ENCODE results near the gene CTH.
"Not testable (repeated sequence)": the region's sequence is repeated elsewhere in the genome, so short reads cannot be mapped to it uniquely, and the experiment has no call there.

Gene CTH

GRCh38 chr1:70410604-70411359 is at the start of gene CTH:
CTH (plus strand) TSS chr1:70411268; CDS start chr1:70411416, 148 bp downstream.
- DNase-seq, result peak; percentile 93

DNA sequence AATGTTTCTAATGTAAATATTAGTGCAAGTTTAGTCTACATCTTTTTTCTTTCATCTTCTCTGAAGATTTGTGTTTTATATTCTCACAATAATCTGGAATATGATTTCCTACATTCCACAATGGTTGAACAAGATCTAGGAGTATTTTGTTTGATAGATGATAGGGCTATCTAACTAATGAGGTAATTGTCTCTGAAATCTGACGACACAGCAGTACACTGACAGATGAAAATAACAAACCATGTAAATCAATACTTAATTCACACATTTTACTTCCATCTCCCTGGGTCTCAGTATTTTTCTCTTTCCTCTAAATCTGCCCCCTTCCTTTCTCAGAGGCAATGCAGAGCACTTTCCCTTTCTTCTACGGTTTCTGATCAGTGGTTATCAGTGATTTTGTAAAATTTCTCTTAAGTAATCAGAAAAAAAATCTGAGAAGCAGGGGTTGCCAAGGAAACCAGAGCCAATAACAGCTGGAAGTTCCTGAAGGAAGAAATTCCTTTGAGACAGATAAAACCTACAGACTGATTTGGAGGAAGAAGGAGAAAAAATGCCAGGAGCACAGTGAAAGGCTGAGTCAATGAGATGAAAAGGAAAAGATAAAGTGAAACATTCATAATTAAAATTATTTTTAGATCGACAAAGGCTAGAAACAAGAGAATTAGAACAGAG is 49.2 kb upstream of the CTH start:
- DNase-seq, result no peak

DNA sequence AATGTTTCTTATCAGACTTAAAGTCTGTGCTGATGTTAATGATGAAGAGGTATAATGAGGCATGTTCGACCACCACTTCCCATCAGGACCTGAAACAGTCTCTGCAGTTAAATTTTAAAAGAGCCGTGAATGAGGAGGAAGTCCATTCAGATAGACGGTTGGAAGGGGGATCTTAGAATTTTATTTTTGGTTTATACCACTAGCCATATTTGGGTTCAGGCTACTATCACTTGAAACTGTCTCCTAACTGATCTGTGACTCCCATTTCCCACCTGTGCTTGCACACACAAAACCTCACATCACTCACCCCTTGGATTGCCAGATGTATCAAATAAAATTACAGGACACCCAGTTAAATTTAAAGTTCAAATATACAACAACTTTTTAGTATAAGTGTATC is 46.6 kb upstream of the CTH start:
- no peak for DNase-seq

GRCh38 chr1:70366425-70366952 is 44.6 kb upstream of the CTH start:
- DNase-seq, result not testable (repeated sequence)

DNA sequence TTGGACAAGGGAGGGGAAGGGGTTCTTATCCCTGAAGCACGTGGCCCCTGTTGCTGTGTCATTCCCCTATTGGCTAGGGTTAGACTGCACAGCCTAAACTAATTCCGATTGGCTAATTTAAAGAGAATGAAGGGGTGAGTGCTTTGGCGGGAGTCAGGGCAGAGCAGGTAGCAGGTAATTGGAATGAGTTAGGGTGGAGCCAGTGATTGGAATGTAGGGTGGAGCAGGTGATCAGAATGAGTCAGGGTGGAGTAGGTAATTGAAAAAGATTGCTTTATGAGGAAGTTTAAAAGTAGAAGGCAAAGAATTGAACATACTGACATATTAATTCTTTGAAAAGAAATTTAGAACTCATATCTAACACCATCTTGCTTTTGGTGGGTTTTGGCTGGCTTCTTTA is 44.1 kb upstream of the CTH start:
- not testable (repeated sequence) for DNase-seq

DNA sequence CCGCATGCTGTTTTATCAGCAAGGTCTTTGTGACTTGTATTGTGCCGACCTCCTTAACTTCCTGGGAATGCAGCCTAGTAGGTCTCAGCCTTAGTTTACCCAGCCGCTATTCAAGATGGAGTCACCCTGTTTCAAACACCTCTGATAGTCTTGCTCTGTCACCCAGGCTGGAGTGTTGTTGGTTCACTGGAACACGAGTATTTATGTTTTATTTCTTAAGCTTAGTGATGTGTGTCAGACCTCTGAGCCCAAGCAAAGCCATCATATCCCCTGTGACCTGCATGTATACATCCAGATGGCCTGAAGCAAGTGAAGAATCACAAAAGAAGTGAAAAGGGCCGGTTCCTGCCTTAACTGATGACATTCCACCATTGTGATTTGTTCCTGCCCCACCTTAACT is 43.7 kb upstream of the CTH start:
- DNase-seq, result not testable (repeated sequence)

DNA sequence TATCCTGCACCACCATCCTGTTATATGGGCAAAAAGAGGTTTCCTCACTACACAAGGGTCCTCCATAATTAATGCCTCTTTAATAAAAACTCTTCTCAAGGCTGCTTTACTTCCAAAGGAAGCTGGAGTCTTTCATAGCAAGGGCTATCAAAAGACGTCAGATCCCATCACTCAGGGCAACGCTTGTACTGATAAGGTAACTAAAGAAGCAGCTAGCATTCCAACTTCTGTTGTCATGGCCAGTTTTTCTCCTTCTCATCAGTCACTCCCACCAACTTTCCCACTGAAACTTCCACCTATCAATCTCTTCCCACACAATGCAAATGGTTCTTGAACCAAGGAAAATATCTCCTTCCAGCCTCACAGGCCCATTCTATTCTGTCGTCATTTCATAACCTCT is 39.5 kb upstream of the CTH start:
- not testable (repeated sequence) for DNase-seq

DNA sequence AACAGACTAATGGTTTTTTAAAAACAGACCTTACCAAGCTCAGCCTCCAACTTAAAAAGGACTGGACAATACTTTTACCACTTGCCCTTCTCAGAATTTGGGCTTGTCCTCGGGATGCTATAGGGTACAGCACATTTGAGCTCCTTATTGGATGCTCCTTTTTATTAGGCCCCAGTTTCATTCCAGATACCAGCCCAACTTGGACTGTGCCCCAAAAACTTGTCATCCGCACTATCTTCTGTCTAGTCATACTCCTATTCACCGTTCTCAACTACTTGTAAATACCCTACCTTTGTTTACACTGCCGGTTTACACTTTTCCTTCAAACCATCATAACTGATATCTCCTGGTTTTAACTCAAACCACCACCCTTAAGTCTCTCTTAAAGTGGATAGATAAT is 38.6 kb upstream of the CTH start:
- no peak for DNase-seq

DNA sequence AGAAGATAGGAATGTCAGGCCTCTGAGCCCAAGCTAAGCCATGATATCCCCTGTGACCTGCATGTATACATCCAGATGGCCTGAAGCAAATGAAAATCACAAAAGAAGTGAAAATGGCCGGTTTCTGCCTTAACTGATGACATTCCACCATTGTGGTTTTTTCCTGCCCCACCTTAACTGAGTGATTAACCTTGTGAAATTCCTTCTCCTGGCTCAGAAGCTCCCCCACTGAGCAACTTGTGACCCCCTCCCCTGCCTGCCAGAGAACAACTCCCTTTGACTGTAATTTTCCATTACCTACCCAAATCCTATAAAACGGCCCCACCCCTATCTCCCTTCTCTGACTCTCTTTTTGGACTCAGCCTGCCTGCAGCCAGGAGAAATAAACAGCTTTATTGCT is 37.5 kb upstream of the CTH start:
- not testable (repeated sequence) for DNase-seq

GRCh38 chr1:70376196-70376595 is 34.9 kb upstream of the CTH start:
- no peak for DNase-seq

GRCh38 chr1:70382682-70383081 is 28.4 kb upstream of the CTH start:
- no peak for DNase-seq

- DNase-seq, result no peak
Measured at GRCh38 chr1:70383483-70383882, 27.6 kb upstream of the CTH start.

DNA sequence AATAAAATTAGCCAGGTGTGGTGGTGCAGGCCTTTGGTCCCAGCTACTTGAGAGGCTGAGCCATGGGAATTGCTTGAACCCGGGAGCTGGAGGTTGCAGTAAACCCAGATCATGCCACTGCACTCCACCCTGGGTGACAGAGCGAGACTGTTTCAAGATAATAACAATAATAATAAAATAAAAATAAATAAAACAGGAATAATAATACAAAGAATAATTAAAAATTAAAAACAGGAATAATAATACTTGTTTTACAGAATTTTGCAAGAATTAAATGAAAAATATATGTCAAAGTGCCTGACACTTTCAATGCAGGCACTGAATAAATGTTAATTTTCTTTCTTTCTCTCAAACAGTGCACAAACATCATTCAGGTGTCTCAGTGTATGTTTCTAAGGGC is 26.5 kb upstream of the CTH start:
- no peak for DNase-seq

GRCh38 chr1:70385477-70385876 is 25.6 kb upstream of the CTH start:
- no peak for DNase-seq

DNA sequence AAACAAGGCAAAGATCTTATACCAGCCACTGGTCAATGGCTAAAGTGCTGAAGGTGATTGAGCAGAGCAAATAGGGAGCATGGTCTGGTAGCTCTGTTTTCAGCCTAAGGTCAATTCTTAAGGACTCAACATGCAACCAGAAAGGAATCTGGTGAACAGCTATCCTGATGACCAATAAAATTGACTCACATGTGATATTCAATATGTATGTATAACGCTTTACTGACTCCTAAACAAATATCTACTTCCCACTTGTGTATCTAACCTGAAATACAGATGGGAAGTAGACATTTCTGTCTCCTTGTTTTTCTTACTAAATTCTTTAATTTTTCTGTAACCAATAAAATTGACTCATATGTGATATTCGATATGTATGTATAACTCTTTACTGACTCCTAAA is 24.9 kb upstream of the CTH start:
- DNase-seq, result no peak

DNA sequence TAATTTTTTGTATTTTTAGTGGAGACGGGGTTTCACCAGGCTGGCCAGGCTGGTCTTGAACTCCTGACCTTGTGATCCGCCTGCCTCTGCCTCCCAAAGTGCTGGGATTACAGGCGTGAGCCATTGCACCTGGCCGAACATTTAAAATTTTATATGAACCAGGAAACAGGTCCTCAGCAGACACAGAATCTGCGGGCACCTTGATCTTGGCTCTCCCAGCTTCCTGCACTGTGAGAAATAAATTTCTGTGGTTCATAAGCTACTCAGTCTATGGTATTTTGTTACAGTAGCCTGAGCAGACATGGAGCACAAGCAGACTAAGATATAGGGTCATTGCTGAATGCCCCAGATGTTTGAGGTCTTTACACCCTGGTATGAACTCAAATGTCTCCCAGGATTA is 23.6 kb upstream of the CTH start:
- no peak for DNase-seq

GRCh38 chr1:70392626-70393025 is 18.4 kb upstream of the CTH start:
- no peak for DNase-seq

DNA sequence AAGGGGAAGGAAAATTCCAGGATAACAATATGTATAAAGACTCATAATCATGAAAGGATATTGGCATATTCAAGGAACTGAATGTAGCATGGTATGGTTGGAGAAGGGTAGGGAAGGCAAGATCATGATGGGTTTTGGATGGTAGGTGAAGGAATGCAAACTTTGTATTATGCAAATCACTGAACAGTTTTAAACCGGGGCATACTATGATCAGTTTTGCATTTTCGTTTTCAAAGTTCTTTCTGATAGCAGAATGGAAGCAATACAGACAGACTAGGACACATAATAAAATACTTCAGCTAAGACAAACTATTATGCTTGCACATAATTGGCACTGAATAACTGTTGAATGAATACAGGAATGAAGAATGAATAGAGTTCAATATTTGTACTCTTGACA is 14.5 kb upstream of the CTH start:
- DNase-seq, result no peak

DNA sequence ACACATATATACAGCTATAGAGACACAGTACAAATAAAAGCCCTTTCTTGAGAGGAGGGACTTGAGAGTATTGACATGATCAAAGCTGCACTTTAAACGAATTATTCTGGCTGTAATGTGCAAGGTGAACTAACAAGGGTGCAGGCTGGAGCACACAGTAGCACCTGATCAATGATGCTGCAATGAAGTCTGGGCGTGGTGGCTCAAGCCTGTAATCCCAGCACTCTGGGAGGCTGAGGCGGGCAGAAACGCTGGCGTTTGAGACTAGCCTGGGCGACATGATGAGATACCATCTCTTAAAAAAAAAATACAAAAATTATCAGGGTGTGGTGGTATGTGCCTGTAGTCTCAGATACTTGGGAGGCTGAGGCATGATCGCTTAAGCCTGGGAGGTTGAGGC is 14.1 kb upstream of the CTH start:
- DNase-seq, result no peak

DNA sequence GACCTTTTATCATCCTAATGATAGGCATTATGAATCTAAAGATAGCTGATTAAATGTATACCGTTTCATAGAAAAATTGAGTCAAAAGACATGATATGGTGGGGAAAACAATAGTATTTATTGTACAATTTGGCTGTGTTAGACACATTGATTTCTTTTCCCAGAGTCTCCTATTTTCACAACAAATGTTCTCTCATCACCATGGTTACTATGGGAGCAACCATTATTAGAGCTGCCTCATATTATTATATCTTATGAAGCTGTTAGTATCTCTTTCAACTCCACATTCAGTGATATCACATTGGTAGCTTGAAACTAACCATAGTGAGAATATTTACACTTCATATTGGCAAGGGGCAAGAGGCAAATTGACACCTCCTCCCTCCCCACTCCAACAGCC is 10.7 kb upstream of the CTH start:
- no peak for DNase-seq

DNA sequence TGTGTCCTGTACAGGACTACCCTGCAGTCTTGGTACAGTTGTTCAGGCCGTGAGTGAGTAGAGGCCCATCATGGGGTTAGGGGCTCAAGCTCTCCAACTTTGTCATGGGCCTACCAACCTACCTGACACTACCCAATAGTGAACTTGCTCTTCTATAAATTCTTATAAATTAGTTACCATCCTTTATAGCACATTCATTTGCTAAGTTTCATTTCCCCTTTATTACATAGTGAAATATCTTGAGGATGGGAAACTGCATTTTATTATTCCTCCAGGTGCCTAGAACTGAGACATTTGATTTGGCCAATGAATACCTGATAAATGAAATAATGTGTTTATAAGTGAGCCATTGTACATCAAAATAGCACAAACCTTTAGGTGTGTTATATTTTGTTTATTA is 9.1 kb upstream of the CTH start:
- DNase-seq, result no peak

DNA sequence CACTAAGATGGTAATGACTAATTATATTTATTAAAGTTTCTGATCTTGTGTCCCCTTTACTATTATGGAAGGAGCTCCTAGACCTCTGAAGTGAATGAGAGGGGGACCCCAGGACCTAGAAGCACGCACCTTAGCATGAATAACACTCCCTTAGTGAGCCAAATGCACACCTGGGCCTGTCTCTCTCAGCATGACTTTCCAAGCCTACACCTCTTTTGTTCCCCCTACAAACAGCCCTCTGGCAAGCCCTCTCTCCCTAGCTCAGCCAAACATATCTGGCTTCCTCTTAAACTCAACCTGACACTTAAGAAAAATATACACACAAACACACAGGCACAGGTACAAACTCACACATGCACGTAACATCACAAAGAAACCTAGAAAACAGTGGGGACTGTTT is 7.3 kb upstream of the CTH start:
- no peak for DNase-seq

DNA sequence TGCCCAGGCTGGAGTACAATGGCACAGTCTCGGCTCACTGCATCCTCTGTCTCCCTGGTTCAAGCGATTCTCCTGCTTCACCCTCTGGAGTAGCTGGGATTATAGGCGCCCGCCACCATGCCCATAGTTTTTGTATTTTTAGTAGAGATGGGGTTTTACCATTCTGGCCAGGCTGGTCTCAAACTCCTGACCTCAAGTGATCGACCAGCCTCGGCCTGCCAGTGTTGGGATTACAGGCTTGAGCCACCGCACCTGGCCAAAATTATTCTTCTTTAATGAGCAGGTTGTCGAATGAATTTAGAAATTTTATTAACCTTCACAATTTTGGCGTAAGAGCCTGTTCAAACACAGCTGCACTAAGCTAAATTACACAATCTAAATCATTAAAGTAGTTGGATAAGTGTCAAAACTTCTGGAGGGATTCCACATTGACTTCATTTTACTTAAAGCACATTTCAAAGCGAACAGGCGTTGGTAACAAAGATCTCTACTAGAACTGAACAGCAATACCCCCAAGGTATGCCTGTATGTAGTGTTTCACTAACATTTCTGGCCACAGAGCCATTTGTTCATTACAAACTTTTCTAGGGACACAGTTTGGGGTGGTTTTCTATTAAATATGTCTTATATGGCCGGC is 5.2 kb upstream of the CTH start:
- DNase-seq, result no peak

DNA sequence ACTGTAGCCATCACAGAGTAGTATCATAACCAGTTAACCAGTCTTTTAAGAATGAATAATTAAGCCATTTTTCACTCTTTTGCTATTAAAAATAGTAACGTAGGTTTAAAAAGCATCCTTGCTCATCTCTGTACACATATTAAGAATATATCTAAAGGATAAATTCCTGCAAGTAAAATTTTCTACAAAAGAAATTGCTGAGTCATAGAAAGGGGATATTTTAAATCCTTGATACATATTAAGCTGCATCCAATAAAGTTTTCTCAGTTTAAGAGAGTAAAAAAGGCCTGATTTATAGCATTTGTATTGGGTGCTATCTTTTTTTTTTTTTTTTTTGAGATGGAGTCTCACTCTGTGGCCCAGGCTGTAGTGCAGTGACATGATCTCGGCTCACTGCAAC is 1.9 kb upstream of the CTH start:
- DNase-seq, result no peak

Measured in activated naive CD4-positive, alpha-beta T cell treated with Interleukin-2 at 50 U/mL for 16 hours (primary cell).